Right renal cortex interstitium (tissue), 3 donors: ENCODE results near the gene CCDC74B. TPM values are rescaled to one million over a fixed set of nuclear protein-coding genes. Genes with fewer than 3 reads are reported as not detected.
"Not testable (repeated sequence)": the region's sequence is repeated elsewhere in the genome, so short reads cannot be mapped to it uniquely, and the experiment has no call there.

Experiments
- DNase-seq, 3 donors: peaks; one replicate each; pipeline ENCODE4 v3.0.0-alpha.2; 2013; ENCODE audit warnings: low read depth in 3 of 3, low spot score in 2 of 3
- polyA plus RNA-seq, 3 donors: library from polyadenylated mRNA; unstranded; fragments of 120-200 nt; gene quantifications; one replicate each; pipeline ENCODE4 v1.2.1, GENCODE V29; 2013; ENCODE audit not compliant: insufficient read length in 3 of 3

Gene CCDC74B
- polyA plus RNA-seq, 3 donors: 8.6 to 12.4 (median 11.6) TPM

- DNase-seq: not testable (repeated sequence)
Measured at GRCh38 chr2:130120924-130121323, 24.0 kb downstream of the CCDC74B start.

- peak in 1 of 3 donors; percentile 7 for DNase-seq
Measured at GRCh38 chr2:130102597-130103363, 42.1 kb downstream of the CCDC74B start.

Other genes starting within 250 kb of the CCDC74B start
- gene RAB6C, start 165.4 kb downstream of the CCDC74B start, polyA plus RNA-seq: 1 to 10 TPM in 1 of 3 donors, under 1 TPM in 1, not detected in 1; 0.64 to 1.3 TPM
- under 1 TPM; 0.06 to 0.17 (median 0.07) TPM for gene POTEF, start 15.9 kb downstream of the CCDC74B start, polyA plus RNA-seq
- 10 to 100 TPM; 47.4 to 60.0 (median 56.1) TPM for gene SMPD4, start 36.5 kb upstream of the CCDC74B start, polyA plus RNA-seq
- gene MZT2B, start 37.1 kb upstream of the CCDC74B start, polyA plus RNA-seq: 10 to 100 TPM; 57.2 to 81.4 (median 70.4) TPM
- under 1 TPM in 1 of 3 donors, not detected in 2; 0.12 TPM for gene TUBA3E, start 53.3 kb upstream of the CCDC74B start, polyA plus RNA-seq
- 10 to 100 TPM; 32.4 to 40.9 (median 36.6) TPM for gene IMP4, start 197.8 kb upstream of the CCDC74B start, polyA plus RNA-seq
- gene PTPN18, start 210.9 kb upstream of the CCDC74B start, polyA plus RNA-seq: 10 to 100 TPM; 27.7 to 29.3 (median 28.2) TPM